Measurements from ENCODE around the gene THSD4. TPM values are rescaled to one million over a fixed set of nuclear protein-coding genes. Genes with fewer than 3 reads are reported as not detected.

The THSD4 gene
- total and polyA plus RNA-seq, 2 of the 8 experiments (the other 6 are each of a cell fraction or from before 2014, with no cell fraction given) = 2.5 to 6.2 TPM

DNA sequence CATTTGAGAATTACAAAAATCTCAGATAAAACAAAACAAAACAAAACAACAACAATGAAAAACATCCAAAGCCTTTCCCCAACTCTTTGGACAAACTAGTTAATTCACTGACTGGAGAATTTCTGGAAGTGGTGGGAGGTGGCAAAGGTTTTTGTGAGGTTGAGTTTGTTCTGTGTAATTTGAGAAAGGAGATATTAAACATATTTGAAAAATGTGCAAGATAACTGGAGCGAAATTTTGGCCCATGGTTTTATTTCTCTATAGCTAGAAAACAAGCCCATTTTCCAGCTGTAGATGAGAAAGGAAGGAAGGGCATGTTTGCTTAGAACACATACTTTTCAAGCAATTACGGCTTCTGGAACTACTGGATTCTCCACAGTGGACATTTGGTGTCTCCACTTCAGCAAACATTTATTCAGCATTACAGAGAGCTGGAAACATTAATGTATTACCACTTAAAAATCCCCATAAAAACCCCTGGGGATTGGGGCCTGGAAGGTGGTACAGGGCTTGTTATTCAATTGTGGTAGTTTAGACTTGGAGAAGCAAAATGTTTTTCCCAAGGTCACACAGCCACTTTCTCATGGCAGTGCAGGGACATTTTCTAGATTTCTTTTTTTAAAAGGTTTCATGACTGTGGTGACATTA lies 135.8 kb downstream of the THSD4 start:
- H3K23ac ChIP-seq (ENCODE audit: insufficient read length) = no peak overlapping the region
- no peak overlapping the region for H2BK15ac ChIP-seq (ENCODE audit: low read length)
- H2BK20ac ChIP-seq (ENCODE audit: low read length) = no peak overlapping the region
- WGBS, 2 experiments (ENCODE audit: extremely low coverage in 1 of 2, insufficient coverage in 1 of 2, insufficient read length in 1 of 2, insufficient replicate concordance in 2 of 2, low coverage in 1 of 2, low lambda C conversion rate in 2 of 2, missing lambda C conversion rate in 1 of 2) = 93% methylated on average over 2 of the region's 2 CpGs; no CpG with 5 or more reads in 1 of the 2 experiments
- H3K36me3 ChIP-seq (ENCODE audit: control insufficient read depth in 2 of 4, insufficient read depth in 4 of 4, low read length in 3 of 4) = no peaks in the 10 kb centered on the region
- no peak overlapping the region for H3K9ac ChIP-seq (replicated peaks in 1 of 4; ENCODE audit: extremely low read depth in 1 of 4, low read depth in 3 of 4, low read length in 3 of 4)
- H3K79me1 ChIP-seq (ENCODE audit: low read depth, low read length) = no peaks in the 10 kb centered on the region
- no peaks in the 10 kb centered on the region for H3K27me3 ChIP-seq (replicated peaks in 1 of 4; ENCODE audit: control insufficient read depth in 3 of 4, extremely low read depth in 1 of 4, insufficient read depth in 3 of 4, low read length in 3 of 4)
- H4K20me1 ChIP-seq (replicated peaks in 1 of 2; ENCODE audit: control insufficient read depth in 1 of 2, insufficient read depth in 2 of 2, low read length in 2 of 2) = no peaks in the 10 kb centered on the region
- H2BK12ac ChIP-seq (ENCODE audit: low read depth, low read length) = no peak overlapping the region
- no peak overlapping the region for H4K5ac ChIP-seq (ENCODE audit: insufficient read length, low read depth, low read length)
- ChIA-PET POLR2A (ENCODE audit: partially characterized antibody) (no interaction called here), CTCF (ENCODE audit: partially characterized antibody) (interaction anchor here (1.3 kb wide), 1 partner anchor 13 kb away, joined by 3 read pairs; no protein-coding TSS in a partner anchor)
- DNase-seq (ENCODE audit: low read depth in 1 of 2, low spot score in 2 of 2) (no peak), FAIRE-seq (no peak)
- no peak overlapping the region for H3K14ac ChIP-seq (ENCODE audit: insufficient read length)
- H3K79me2 ChIP-seq (ENCODE audit: control insufficient read depth in 1 of 2, insufficient read depth in 2 of 2, low read length in 2 of 2) = no peaks in the 10 kb centered on the region
- no peak overlapping the region for H3K4ac ChIP-seq (replicated peaks; ENCODE audit: insufficient read length, low read depth, low read length)
- no peak overlapping the region for H3K27ac ChIP-seq (ENCODE audit: low read depth, low read length)
- no peak overlapping the region for H4K8ac ChIP-seq (ENCODE audit: extremely low read depth, insufficient read depth, low read length)
- H2AK5ac ChIP-seq (ENCODE audit: low read depth, low read length) = no peak overlapping the region
- no peaks in the 10 kb centered on the region for H3K4me1 ChIP-seq (replicated peaks in 1 of 4; ENCODE audit: control insufficient read depth in 3 of 4, insufficient read depth in 4 of 4, low read length in 3 of 4)
- H3K4me2 ChIP-seq (ENCODE audit: insufficient read depth in 1 of 2, low read depth in 2 of 2, low read length in 2 of 2) = no peak overlapping the region
- no peak overlapping the region for H3K56ac ChIP-seq (replicated peaks; ENCODE audit: insufficient read length, low read depth, low read length)
- no peak overlapping the region for H4K91ac ChIP-seq (replicated peaks; ENCODE audit: insufficient read length, low read length)
- H2BK120ac ChIP-seq (replicated peaks; ENCODE audit: low read depth, low read length) = no peak overlapping the region
- no peak overlapping the region for H2BK5ac ChIP-seq (ENCODE audit: low read depth, low read length)
- H3K9me3 ChIP-seq (ENCODE audit: insufficient read depth in 2 of 2, low read depth in 1 of 2, low read length in 1 of 2) = no peaks in the 10 kb centered on the region
- H3K4me3 ChIP-seq (ENCODE audit: extremely low read depth in 1 of 4, insufficient read depth in 2 of 4, low read depth in 3 of 4, low read length in 4 of 4) = no peak overlapping the region
- H3K18ac ChIP-seq (ENCODE audit: extremely low read depth, low read length) = no peak overlapping the region
- no peaks in the 10 kb centered on the region for H3K23me2 ChIP-seq (ENCODE audit: low read depth, low read length)
- no peak overlapping the region for H2AFZ ChIP-seq (ENCODE audit: low read length)
- no peak for TF ChIP-seq SP1 (IDR thresholded peaks at IDR 0.05; ENCODE audit: low read depth, low read length)
- no peak for TF ChIP-seq CBX8 (IDR thresholded peaks at IDR 0.05; ENCODE audit: borderline replicate concordance, low read depth, low read length)
- no peak for TF ChIP-seq TEAD4 (IDR thresholded peaks at IDR 0.05; ENCODE audit: low read depth, low read length)
- TF ChIP-seq EP300 (IDR thresholded peaks at IDR 0.05; ENCODE audit: borderline replicate concordance in 1 of 2, low read depth in 2 of 2, low read length in 2 of 2) = no peak
- no peak for TF ChIP-seq GABPA (IDR thresholded peaks at IDR 0.05; ENCODE audit: borderline replicate concordance, insufficient read depth, low read length)
- no peak for TF ChIP-seq SIX5 (IDR thresholded peaks at IDR 0.05; ENCODE audit: low read depth, low read length)
- TF ChIP-seq TBP (IDR thresholded peaks at IDR 0.05; ENCODE audit: low read depth, low read length) = no peak
- TF ChIP-seq, protein P1, sequence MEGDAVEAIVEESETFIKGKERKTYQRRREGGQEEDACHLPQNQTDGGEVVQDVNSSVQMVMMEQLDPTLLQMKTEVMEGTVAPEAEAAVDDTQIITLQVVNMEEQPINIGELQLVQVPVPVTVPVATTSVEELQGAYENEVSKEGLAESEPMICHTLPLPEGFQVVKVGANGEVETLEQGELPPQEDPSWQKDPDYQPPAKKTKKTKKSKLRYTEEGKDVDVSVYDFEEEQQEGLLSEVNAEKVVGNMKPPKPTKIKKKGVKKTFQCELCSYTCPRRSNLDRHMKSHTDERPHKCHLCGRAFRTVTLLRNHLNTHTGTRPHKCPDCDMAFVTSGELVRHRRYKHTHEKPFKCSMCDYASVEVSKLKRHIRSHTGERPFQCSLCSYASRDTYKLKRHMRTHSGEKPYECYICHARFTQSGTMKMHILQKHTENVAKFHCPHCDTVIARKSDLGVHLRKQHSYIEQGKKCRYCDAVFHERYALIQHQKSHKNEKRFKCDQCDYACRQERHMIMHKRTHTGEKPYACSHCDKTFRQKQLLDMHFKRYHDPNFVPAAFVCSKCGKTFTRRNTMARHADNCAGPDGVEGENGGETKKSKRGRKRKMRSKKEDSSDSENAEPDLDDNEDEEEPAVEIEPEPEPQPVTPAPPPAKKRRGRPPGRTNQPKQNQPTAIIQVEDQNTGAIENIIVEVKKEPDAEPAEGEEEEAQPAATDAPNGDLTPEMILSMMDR (IDR thresholded peaks at IDR 0.05; ENCODE audit: control extremely low read depth in 1 of 3, insufficient read depth in 1 of 3, low read depth in 1 of 3, low read length in 3 of 3) = no peak
- no peak for TF ChIP-seq HDAC2 (IDR thresholded peaks at IDR 0.05; ENCODE audit: borderline replicate concordance in 1 of 2, low read depth in 2 of 2, low read length in 2 of 2)
- TF ChIP-seq ASH2L (IDR thresholded peaks at IDR 0.05; ENCODE audit: low read length) = no peak

Measured in H1 (cell line).